Keratinocyte (primary cell): Measurements from ENCODE around the gene HLA-F. TPM values are rescaled to one million over a fixed set of nuclear protein-coding genes. Genes with fewer than 3 reads are reported as not detected.

Experiments used
- DNase-seq: peaks from one replicate; pipeline ENCODE4 v3.0.0-alpha.2; 2011; ENCODE audit warnings: low read depth, missing footprints, low spot score
- FAIRE-seq: peaks from 2 replicates; lab custom pipeline; 2011; peaks lifted over from hg19 to GRCh38; lab: Jason Lieb, UNC
- H2AFZ ChIP-seq: 2 replicates; pipeline ENCODE4 v1.6.0; 2012; ENCODE audit warnings: low read length, control low read depth, inconsistent platforms; ENCODE audit not compliant: control insufficient read depth
- H3K27ac ChIP-seq: 2 replicates; pipeline ENCODE4 v1.5.1; 2011; ENCODE audit warnings: low read length; ENCODE audit not compliant: control insufficient read depth, insufficient read depth
- H3K27me3 ChIP-seq: 3 replicates; pipeline ENCODE4 v1.6.0; 2011; ENCODE audit warnings: low read length; ENCODE audit not compliant: control insufficient read depth, insufficient read depth; ENCODE audit errors: extremely low read depth
- H3K36me3 ChIP-seq, 2 experiments: 2 replicates in 1 of 2; 3 replicates in 1 of 2; pipeline ENCODE4 v1.5.1; 2011; ENCODE audit warnings: low read length in 2 of 2, mild to moderate bottlenecking in 1 of 2; ENCODE audit not compliant: control insufficient read depth in 2 of 2, insufficient read depth in 2 of 2; ENCODE audit errors: extremely low read depth in 1 of 2
- H3K4me1 ChIP-seq: 3 replicates; pipeline ENCODE4 v1.5.1; 2011; ENCODE audit warnings: low read length; ENCODE audit not compliant: control insufficient read depth, insufficient read depth; ENCODE audit errors: extremely low read depth
- H3K4me2 ChIP-seq: 3 replicates; pipeline ENCODE4 v1.6.0; 2011; ENCODE audit warnings: low read depth, low read length; ENCODE audit not compliant: control insufficient read depth, insufficient read depth; ENCODE audit errors: extremely low read depth
- H3K4me3 ChIP-seq, 3 experiments: fragments of 200-600 bp in 1 of 3; sonication (generic) in 1 of 3; 2 replicates in 2 of 3; 3 replicates in 1 of 3; pipeline ENCODE4 v1.5.1; 2011 to 2016; ENCODE audit warnings: low read length in 3 of 3, mild to moderate bottlenecking in 3 of 3, control low read depth in 2 of 3, inconsistent platforms in 1 of 3, low read depth in 1 of 3, mixed read lengths in 1 of 3, mixed run types in 1 of 3, moderate library complexity in 1 of 3; ENCODE audit not compliant: control insufficient read depth in 2 of 3, insufficient read depth in 2 of 3; ENCODE audit errors: extremely low read depth in 1 of 3
- H3K79me2 ChIP-seq: 2 replicates; pipeline ENCODE4 v1.6.0; 2012; ENCODE audit warnings: low read length; ENCODE audit not compliant: control insufficient read depth, insufficient read depth
- H3K9ac ChIP-seq: 3 replicates; pipeline ENCODE4 v1.6.0; 2011; ENCODE audit warnings: low read length; ENCODE audit not compliant: control insufficient read depth, insufficient read depth; ENCODE audit errors: extremely low read depth
- H3K9me1 ChIP-seq: 3 replicates; pipeline ENCODE4 v1.6.0; 2011; ENCODE audit warnings: low read length; ENCODE audit not compliant: control insufficient read depth, insufficient read depth; ENCODE audit errors: extremely low read depth
- H3K9me3 ChIP-seq: 2 replicates; pipeline ENCODE4 v1.5.1; 2012; ENCODE audit warnings: low read depth, low read length; ENCODE audit not compliant: control insufficient read depth
- H4K20me1 ChIP-seq: 3 replicates; pipeline ENCODE4 v1.6.0; 2011; ENCODE audit warnings: low read length; ENCODE audit not compliant: control insufficient read depth, insufficient read depth; ENCODE audit errors: extremely low read depth
- CTCF ChIP-seq, 3 experiments: IDR thresholded peaks in 1 of 3; conservative IDR thresholded peaks in 1 of 3; optimal IDR thresholded peaks in 1 of 3; 2 replicates in 2 of 3; 3 replicates in 1 of 3; pipeline versions ENCODE3 to v1.5.1; 2011; ENCODE audit warnings: low read length in 3 of 3, mild to moderate bottlenecking in 3 of 3, moderate library complexity in 2 of 3, control low read depth in 1 of 3, inconsistent platforms in 1 of 3; ENCODE audit not compliant: insufficient read depth in 2 of 3; ENCODE audit errors: extremely low read depth in 1 of 3
- EZH2 ChIP-seq: IDR thresholded peaks from one replicate; pipeline ENCODE4 v1.6.1; 2012; ENCODE audit warnings: inconsistent platforms, mild to moderate bottlenecking, low read length, moderate library complexity
- dilution Hi-C: fragments of 300-500 bp; cut with MboI; formaldehyde crosslinking; loops from one replicate; pipeline ENCODE4 v1.7.0; 2020; ENCODE audit warnings: low sequenced_read_pairs; ENCODE audit not compliant: extremely low pct_ligation_motif_present
- polyA plus RNA-seq, 5 experiments: library from polyadenylated mRNA; depleted of rRNA in 3 of 5; stranded (reverse) in 3 of 5; stranded (forward) in 1 of 5; unstranded in 1 of 5; fragments of >200 nt; gene quantifications; 1 replicate in 1 of 5; 2 replicates in 3 of 5; 3 replicates in 1 of 5; pipeline versions ENCODE4 v1.2.1 to v1.2.3, GENCODE V29; 2011 to 2012; ENCODE audit warnings: missing spikeins in 2 of 5, low read depth in 1 of 5, low replicate concordance in 1 of 5

Gene HLA-F
- polyA plus RNA-seq, 1 donor (not counting 4 experiments of a cell fraction or from before 2014, with no cell fraction given): 36.2 TPM

GRCh38 chr6:29727637-29728036 is 4.4 kb downstream of the HLA-F start:
- Histone ChIP-seq H3K4me2 (no peak overlapping the region), H3K4me1 (peaks cover 8% of the 10 kb centered on the region), H3K9me3 (no peaks in the 10 kb centered on the region), H3K27me3 (no peaks in the 10 kb centered on the region), H4K20me1 (no peaks in the 10 kb centered on the region), H3K27ac (no peak overlapping the region), H3K9me1 (no peaks in the 10 kb centered on the region), H3K4me3 (no peak overlapping the region), H3K36me3 (peaks cover 3 to 14% of the 10 kb centered on the region in 2 experiments), H3K79me2 (peaks cover 6% of the 10 kb centered on the region), H3K9ac (no peak overlapping the region), H2AFZ (no peak overlapping the region)
- FAIRE-seq (no peak), DNase-seq (no peak)
- TF ChIP-seq EZH2 (no peak), CTCF (optimal IDR thresholded peaks at IDR 0.05 in 1 of 3, IDR thresholded peaks at IDR 0.05 in 1 of 3, conservative IDR thresholded peaks at IDR 0.05 in 1 of 3; ENCODE audit: extremely low read depth in 1 of 3, insufficient read depth in 2 of 3, low read length in 3 of 3) (no peak)
- dilution Hi-C loops: no loop called here

- Histone ChIP-seq H4K20me1 (no peaks in the 10 kb centered on the region), H3K4me3 (no peak overlapping the region), H2AFZ (no peak overlapping the region), H3K27me3 (no peaks in the 10 kb centered on the region), H3K9ac (no peak overlapping the region), H3K36me3 (peaks cover 3 to 14% of the 10 kb centered on the region in 2 experiments), H3K4me1 (peaks cover 5% of the 10 kb centered on the region), H3K27ac (no peak overlapping the region), H3K9me1 (no peaks in the 10 kb centered on the region), H3K4me2 (no peak overlapping the region), H3K79me2 (peaks cover 6% of the 10 kb centered on the region), H3K9me3 (no peaks in the 10 kb centered on the region)
- no peak for DNase-seq
- no peak for TF ChIP-seq CTCF (optimal IDR thresholded peaks at IDR 0.05 in 1 of 3, IDR thresholded peaks at IDR 0.05 in 1 of 3, conservative IDR thresholded peaks at IDR 0.05 in 1 of 3; ENCODE audit: extremely low read depth in 1 of 3, insufficient read depth in 2 of 3, low read length in 3 of 3)
- no peak for TF ChIP-seq EZH2
- FAIRE-seq: no peak
- dilution Hi-C loops: no loop called here
These were observed 5.1 kb downstream of the HLA-F start for GRCh38 chr6:29728173-29728874.
